HL-60 (cell line): Measurements from ENCODE around the gene SEBOX.

ENCODE experiments used
- DNase-seq, 2 experiments: peaks; one replicate each; pipeline ENCODE4 v3.0.0-alpha.2; 2010 to 2020; ENCODE audit warnings: low read depth in 1 of 2, low spot score in 1 of 2
- H3K27ac ChIP-seq: fragments of 250-450 bp; sonication (Bioruptor Pico); replicated peaks from 2 replicates; pipeline ENCODE4 v1.5.1; 2020; ENCODE audit warnings: mild to moderate bottlenecking, moderate library complexity
- H3K27me3 ChIP-seq: fragments of 250-450 bp; sonication (Bioruptor Pico); 2 replicates; pipeline ENCODE4 v1.5.1; 2021; ENCODE audit warnings: mild to moderate bottlenecking, moderate library complexity; ENCODE audit not compliant: insufficient read depth, poor library complexity, severe bottlenecking
- H3K4me3 ChIP-seq: replicated peaks from 2 replicates; pipeline ENCODE4 v1.5.1; 2011; ENCODE audit warnings: mild to moderate bottlenecking, control low read depth, low read length; ENCODE audit not compliant: insufficient read depth
- GABPA ChIP-seq: IDR thresholded peaks from 2 replicates; pipeline ENCODE4 v1.6.1; 2012; ENCODE audit warnings: low read depth
- POLR2AphosphoS5 ChIP-seq: IDR thresholded peaks from 2 replicates; pipeline ENCODE4 v1.6.1; 2012; ENCODE audit warnings: low read depth
- SPI1 ChIP-seq: IDR thresholded peaks from 2 replicates; pipeline ENCODE4 v1.6.1; 2012; ENCODE audit warnings: low read depth, mild to moderate bottlenecking, borderline replicate concordance
- long read RNA-seq: library from polyadenylated mRNA; unstranded; transcript quantifications from one replicate; pipeline ENCODE4 v2.0.0, GENCODE V29; 2020
- TF ChIP-seq, protein P1 (sequence below): IDR thresholded peaks from 2 replicates; pipeline ENCODE4 v1.6.1; 2012; ENCODE audit warnings: low read depth; ENCODE audit not compliant: insufficient replicate concordance
- TF ChIP-seq, protein P2 (sequence below): IDR thresholded peaks from one replicate; pipeline ENCODE4 v1.5.1; 2011; ENCODE audit warnings: low read length, control low read depth, inconsistent platforms; ENCODE audit not compliant: insufficient read depth

SEBOX gene, protein sequence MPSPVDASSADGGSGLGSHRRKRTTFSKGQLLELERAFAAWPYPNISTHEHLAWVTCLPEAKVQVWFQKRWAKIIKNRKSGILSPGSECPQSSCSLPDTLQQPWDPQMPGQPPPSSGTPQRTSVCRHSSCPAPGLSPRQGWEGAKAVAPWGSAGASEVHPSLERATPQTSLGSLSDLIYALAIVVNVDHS
- long read RNA-seq: 0 reads

DNA sequence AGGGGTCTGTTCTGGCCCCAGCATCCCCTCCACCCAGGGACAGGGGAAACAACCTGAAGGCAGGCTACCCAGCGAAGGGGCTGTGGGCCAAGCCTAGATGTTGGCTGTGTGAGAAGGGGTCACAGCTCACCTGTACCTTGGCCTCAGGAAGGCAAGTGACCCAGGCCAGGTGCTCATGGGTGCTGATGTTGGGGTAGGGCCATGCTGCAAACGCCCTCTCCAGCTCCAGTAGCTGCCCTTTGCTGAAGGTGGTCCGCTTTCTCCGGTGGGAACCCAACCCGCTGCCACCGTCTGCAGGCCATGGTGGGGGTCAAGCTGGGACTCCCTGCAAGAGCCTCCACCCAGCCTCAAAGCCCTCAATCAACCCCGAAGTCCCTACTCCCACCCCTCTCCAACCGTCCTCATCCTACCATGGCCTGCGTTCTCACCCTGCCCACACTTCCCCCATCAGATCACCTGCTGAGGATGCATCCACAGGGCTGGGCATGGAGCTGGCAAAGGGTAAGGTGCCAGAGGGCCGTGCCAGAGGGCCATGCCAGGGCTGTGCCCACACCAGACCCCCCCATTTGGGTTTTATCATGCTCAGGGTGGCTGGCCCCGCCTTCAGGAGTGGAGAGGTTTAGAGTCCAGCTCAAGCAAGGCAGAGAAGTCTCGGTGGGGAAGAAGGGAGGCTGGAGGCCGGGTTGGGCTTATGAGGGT is at the start of gene SEBOX:
Gene SEBOX, minus strand, starts transcription at position 535 of the 699 bp plus-strand sequence. Its CDS starts 48 bp downstream, at position 487.
- Histone ChIP-seq H3K27ac (no peak within 1 kb of the TSS), H3K4me3 (no peak within 1 kb of the TSS), H3K27me3 (no peaks in the 10 kb centered on the region)
- TF ChIP-seq POLR2AphosphoS5: no peak
- TF ChIP-seq, protein P1, sequence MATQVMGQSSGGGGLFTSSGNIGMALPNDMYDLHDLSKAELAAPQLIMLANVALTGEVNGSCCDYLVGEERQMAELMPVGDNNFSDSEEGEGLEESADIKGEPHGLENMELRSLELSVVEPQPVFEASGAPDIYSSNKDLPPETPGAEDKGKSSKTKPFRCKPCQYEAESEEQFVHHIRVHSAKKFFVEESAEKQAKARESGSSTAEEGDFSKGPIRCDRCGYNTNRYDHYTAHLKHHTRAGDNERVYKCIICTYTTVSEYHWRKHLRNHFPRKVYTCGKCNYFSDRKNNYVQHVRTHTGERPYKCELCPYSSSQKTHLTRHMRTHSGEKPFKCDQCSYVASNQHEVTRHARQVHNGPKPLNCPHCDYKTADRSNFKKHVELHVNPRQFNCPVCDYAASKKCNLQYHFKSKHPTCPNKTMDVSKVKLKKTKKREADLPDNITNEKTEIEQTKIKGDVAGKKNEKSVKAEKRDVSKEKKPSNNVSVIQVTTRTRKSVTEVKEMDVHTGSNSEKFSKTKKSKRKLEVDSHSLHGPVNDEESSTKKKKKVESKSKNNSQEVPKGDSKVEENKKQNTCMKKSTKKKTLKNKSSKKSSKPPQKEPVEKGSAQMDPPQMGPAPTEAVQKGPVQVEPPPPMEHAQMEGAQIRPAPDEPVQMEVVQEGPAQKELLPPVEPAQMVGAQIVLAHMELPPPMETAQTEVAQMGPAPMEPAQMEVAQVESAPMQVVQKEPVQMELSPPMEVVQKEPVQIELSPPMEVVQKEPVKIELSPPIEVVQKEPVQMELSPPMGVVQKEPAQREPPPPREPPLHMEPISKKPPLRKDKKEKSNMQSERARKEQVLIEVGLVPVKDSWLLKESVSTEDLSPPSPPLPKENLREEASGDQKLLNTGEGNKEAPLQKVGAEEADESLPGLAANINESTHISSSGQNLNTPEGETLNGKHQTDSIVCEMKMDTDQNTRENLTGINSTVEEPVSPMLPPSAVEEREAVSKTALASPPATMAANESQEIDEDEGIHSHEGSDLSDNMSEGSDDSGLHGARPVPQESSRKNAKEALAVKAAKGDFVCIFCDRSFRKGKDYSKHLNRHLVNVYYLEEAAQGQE: no peak
- TF ChIP-seq SPI1: no peak
- no peak for TF ChIP-seq GABPA
- TF ChIP-seq, protein P2, sequence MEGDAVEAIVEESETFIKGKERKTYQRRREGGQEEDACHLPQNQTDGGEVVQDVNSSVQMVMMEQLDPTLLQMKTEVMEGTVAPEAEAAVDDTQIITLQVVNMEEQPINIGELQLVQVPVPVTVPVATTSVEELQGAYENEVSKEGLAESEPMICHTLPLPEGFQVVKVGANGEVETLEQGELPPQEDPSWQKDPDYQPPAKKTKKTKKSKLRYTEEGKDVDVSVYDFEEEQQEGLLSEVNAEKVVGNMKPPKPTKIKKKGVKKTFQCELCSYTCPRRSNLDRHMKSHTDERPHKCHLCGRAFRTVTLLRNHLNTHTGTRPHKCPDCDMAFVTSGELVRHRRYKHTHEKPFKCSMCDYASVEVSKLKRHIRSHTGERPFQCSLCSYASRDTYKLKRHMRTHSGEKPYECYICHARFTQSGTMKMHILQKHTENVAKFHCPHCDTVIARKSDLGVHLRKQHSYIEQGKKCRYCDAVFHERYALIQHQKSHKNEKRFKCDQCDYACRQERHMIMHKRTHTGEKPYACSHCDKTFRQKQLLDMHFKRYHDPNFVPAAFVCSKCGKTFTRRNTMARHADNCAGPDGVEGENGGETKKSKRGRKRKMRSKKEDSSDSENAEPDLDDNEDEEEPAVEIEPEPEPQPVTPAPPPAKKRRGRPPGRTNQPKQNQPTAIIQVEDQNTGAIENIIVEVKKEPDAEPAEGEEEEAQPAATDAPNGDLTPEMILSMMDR: no peak
- no peak for DNase-seq

DNA sequence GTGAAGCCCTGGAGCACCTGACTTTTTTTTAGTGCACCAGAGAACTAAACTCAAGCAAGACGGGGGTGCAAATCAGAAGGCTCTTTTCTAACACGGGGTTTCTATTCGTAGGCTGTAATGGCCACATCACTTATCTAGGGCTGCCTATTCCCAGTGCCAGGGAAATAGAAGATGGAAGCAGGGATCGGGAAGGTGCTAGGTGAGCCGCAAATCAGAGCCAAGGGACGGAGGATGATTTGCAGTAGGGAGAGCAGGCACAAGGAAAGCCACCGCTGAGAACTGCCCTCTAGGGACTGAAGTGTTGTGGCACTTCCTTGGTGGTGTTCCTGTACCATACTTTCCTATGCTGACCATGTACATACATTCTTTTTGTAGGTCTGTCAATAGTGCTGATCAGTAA is 48.8 kb upstream of the SEBOX start:
- H3K27ac ChIP-seq: no peak overlapping the region
- peaks cover 2% of the 10 kb centered on the region for H3K27me3 ChIP-seq
- DNase-seq: no peak
- TF ChIP-seq POLR2AphosphoS5 (no peak), SPI1 (no peak), GABPA (no peak)
- TF ChIP-seq, protein P1: no peak
- TF ChIP-seq, protein P2: no peak
- no peak overlapping the region for H3K4me3 ChIP-seq

DNA sequence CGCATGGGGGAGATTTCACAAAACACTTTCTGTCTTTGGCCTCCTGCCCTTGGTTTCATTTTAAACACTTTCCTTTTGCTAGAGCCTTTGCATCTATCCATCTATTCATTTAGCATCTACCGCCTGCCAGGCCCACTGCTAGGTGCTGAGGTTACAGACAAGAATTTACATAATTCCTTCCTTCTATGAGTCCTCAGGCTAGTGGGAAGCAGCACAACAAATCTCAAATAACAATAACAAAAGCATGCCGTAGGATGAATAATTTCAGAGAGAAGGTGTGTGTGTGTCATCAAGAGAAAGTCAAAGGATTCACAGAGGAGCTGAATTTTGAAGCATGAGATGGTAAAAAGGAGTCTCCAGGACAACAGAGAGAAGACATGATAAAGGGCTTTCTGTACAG is 47.1 kb upstream of the SEBOX start:
- Histone ChIP-seq H3K27me3 (peaks cover 11% of the 10 kb centered on the region), H3K27ac (no peak overlapping the region), H3K4me3 (no peak overlapping the region)
- DNase-seq: no peak
- TF ChIP-seq GABPA (no peak), POLR2AphosphoS5 (no peak), SPI1 (no peak)
- TF ChIP-seq, protein P1: no peak
- TF ChIP-seq, protein P2: no peak
